Activated T-cell treated with anti-CD3 and anti-CD28 coated beads, Interleukin-2, amount 50 U/mL, for 72 hours (primary cell): ENCODE data around the gene MMP24OS. TPM values are rescaled to one million over a fixed set of nuclear protein-coding genes. Genes with fewer than 3 reads are reported as not detected.

Source experiments
- ATAC-seq, 2 donors: fragments of 150-1000 bp; cut with Tn5 transposase; replicated peaks in 1 of 2; 2 replicates each; pipeline ENCODE4 v1.10.0; 2021; ENCODE audit warnings: moderate library complexity in 2 of 2, mild to moderate bottlenecking in 1 of 2
- DNase-seq, 2 donors: peaks; one replicate each; pipeline ENCODE4 v3.0.0; 2021 to 2022; ENCODE audit warnings: mixed read lengths in 1 of 2
- H3K27ac Mint-ChIP-seq: one replicate; pipeline ENCODE4 v1.8.0; 2022; ENCODE audit warnings: mild to moderate bottlenecking, moderate library complexity, mixed read lengths
- H3K27me3 Mint-ChIP-seq: one replicate; pipeline ENCODE4 v1.8.0; 2022; ENCODE audit warnings: low read depth, mixed read lengths
- H3K36me3 Mint-ChIP-seq, 2 donors: one replicate each; pipeline ENCODE4 v1.8.0; 2022; ENCODE audit warnings: mixed read lengths in 2 of 2, mild to moderate bottlenecking in 1 of 2; ENCODE audit not compliant: insufficient read depth in 2 of 2
- H3K4me1 Mint-ChIP-seq: one replicate; pipeline ENCODE4 v1.8.0; 2022; ENCODE audit warnings: low read depth, mixed read lengths
- H3K4me3 Mint-ChIP-seq, 2 donors: one replicate each; pipeline ENCODE4 v1.8.0; 2022; ENCODE audit warnings: mild to moderate bottlenecking in 2 of 2, mixed read lengths in 2 of 2, moderate library complexity in 2 of 2
- H3K9me3 Mint-ChIP-seq, 2 donors: one replicate each; pipeline ENCODE4 v1.8.0; 2022; ENCODE audit warnings: mixed read lengths in 2 of 2
- total RNA-seq, 2 donors: library from RNA; stranded (reverse); gene quantifications; one replicate each; pipeline ENCODE4 v1.2.3, GENCODE V29; 2022

The MMP24OS gene
- total RNA-seq, 2 donors from 2014 or later, result 41.6 to 44.2 TPM

GRCh38 chr20:35237486-35237885, 40.4 kb downstream of the MMP24OS start:
- DNase-seq (no peak), ATAC-seq (no peak)
- H3K9me3 Mint-ChIP-seq, result no peaks in the 10 kb centered on the region
- no peak overlapping the region for H3K4me3 Mint-ChIP-seq
- H3K27ac Mint-ChIP-seq, result no peak overlapping the region
- H3K4me1 Mint-ChIP-seq, result no peaks in the 10 kb centered on the region
- H3K27me3 Mint-ChIP-seq, result no peaks in the 10 kb centered on the region
- peaks cover 0 to 2% of the 10 kb centered on the region in 2 donors for H3K36me3 Mint-ChIP-seq

GRCh38 chr20:35235881-35236280, 42.0 kb downstream of the MMP24OS start:
- Mint-ChIP-seq H3K4me1 (no peaks in the 10 kb centered on the region), H3K36me3 (peaks cover 0 to 2% of the 10 kb centered on the region in 2 donors), H3K4me3 (no peak overlapping the region), H3K9me3 (no peaks in the 10 kb centered on the region), H3K27ac (no peak overlapping the region), H3K27me3 (no peaks in the 10 kb centered on the region)
- ATAC-seq (no peak), DNase-seq (no peak)

DNA sequence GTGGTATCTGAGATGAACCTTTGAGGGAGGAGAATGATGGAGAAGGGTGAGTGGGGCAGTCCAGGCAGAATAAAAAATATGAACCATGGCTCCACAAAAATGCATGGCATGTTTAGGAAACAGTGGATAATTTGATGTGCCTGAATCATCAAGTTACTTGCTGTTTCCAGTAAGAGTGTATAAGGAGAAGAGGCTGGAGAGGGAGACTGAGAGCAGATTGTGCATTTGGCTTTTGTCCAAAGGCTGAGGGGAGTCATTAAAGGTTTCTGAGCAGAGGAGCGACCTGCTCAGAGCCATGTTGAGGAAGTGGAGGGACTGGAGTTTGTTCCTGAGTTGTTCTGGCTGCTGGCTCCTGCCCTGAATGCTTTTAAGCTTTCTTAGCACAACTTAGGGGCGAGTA, 45.3 kb downstream of the MMP24OS start:
- Mint-ChIP-seq H3K27ac (no peak overlapping the region), H3K27me3 (peaks cover 19% of the 10 kb centered on the region), H3K9me3 (no peaks in the 10 kb centered on the region), H3K4me3 (no peak overlapping the region), H3K4me1 (no peaks in the 10 kb centered on the region), H3K36me3 (peaks cover 0 to 2% of the 10 kb centered on the region in 2 donors)
- DNase-seq (no peak), ATAC-seq (no peak)

DNA sequence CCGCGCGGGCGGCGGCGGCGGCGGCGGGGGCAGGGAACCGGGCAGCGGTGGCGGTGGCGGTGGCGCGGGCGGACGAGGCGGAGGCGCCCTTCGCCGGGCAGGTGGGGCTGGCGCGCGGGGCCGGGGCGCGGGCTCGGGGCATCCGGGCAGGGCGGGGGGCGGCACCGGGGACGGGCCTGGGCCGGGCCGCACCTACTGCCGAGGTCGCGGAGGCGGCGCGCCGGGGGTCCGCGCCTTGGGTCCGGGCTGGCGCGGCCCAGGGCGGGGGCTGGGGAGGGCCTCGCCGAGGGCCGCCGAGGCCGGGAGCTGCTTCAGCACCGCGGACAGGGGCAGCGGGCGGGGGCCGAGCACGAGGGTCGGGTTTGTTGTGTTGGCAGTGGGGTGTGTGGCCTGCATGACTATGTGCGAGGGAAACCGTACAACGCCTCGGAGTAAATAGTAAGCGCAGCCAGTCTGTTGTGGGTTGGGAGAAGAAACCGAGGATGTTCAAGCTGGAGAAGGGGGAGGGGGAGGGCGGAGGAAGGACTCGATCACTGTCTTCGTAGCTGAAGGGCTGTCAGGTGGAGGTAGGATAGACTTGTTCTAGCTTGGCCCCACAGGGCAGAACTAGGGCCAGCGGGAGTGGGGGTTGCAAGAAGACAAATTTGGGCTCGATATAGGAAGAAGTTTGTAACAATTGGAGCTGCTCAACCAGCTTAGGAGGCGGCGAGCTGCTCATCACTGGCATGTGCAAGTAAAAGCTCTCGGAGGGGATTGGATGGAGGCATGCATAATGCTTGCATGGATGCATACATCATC, 50.8 kb downstream of the MMP24OS start:
- Mint-ChIP-seq H3K36me3 (peaks cover 0 to 7% of the 10 kb centered on the region in 2 donors), H3K27ac (no peak overlapping the region), H3K4me3 (peak overlapping the region; percentile 71 to 76), H3K4me1 (peaks cover 9% of the 10 kb centered on the region), H3K27me3 (peaks cover 46% of the 10 kb centered on the region), H3K9me3 (no peaks in the 10 kb centered on the region)
- ATAC-seq (peak; percentile 76 to 80), DNase-seq (peak; percentile 62 to 67)

Other genes starting within 250 kb of the MMP24OS start
- 10 to 100 TPM; 72.8 to 78.6 TPM for gene TRPC4AP, start 185.3 kb downstream of the MMP24OS start, total RNA-seq
- 10 to 100 TPM; 33.5 to 35.8 TPM for gene EDEM2, start 130.8 kb downstream of the MMP24OS start, total RNA-seq
- gene PROCR, start 106.0 kb downstream of the MMP24OS start, total RNA-seq, result 1 to 10 TPM; 1.1 to 1.7 TPM
- gene MMP24, start 51.4 kb downstream of the MMP24OS start, total RNA-seq, result not detected
- gene EIF6, start 6.7 kb upstream of the MMP24OS start, total RNA-seq, result 100 to 1,000 TPM; 127 to 129 TPM
- gene FAM83C, start 14.3 kb upstream of the MMP24OS start, total RNA-seq, result not detected
- gene UQCC1, start 133.9 kb upstream of the MMP24OS start, total RNA-seq, result 10 to 100 TPM; 76.2 to 84.1 TPM
- gene GDF5, start 160.1 kb upstream of the MMP24OS start, total RNA-seq, result not detected
- gene CEP250, start 177.5 kb upstream of the MMP24OS start, total RNA-seq, result 10 to 100 TPM; 45.1 to 55.0 TPM